Fibroblast of lung (primary cell): Measurements from ENCODE around the gene RALGPS2. TPM values are rescaled to one million over a fixed set of nuclear protein-coding genes. Genes with fewer than 3 reads are reported as not detected.
"Not testable (repeated sequence)": the region's sequence is repeated elsewhere in the genome, so short reads cannot be mapped to it uniquely, and the experiment has no call there.

Experiments
- DNase-seq, 2 donors: peaks; one replicate each; pipeline versions ENCODE4 v3.0.0 to v3.0.0-alpha.2; 2010; ENCODE audit warnings: low read depth in 2 of 2
- H2AFZ ChIP-seq: 2 replicates; pipeline ENCODE4 v1.5.1; 2012; ENCODE audit warnings: low read length, control low read depth, inconsistent platforms
- H3K27ac ChIP-seq: 2 replicates; pipeline ENCODE4 v1.5.1; 2011; ENCODE audit warnings: low read length, control low read depth; ENCODE audit not compliant: insufficient read depth
- H3K27me3 ChIP-seq: 2 replicates; pipeline ENCODE4 v1.5.1; 2011; ENCODE audit warnings: mild to moderate bottlenecking, low read length; ENCODE audit not compliant: control insufficient read depth, insufficient read depth
- H3K36me3 ChIP-seq: 2 replicates; pipeline ENCODE4 v1.5.1; 2011; ENCODE audit warnings: low read length; ENCODE audit not compliant: control insufficient read depth, insufficient read depth
- H3K4me1 ChIP-seq: 2 replicates; pipeline ENCODE4 v1.5.1; 2011; ENCODE audit warnings: low read length; ENCODE audit not compliant: control insufficient read depth, insufficient read depth; ENCODE audit errors: extremely low read depth
- H3K4me2 ChIP-seq: 2 replicates; pipeline ENCODE4 v1.5.1; 2011; ENCODE audit warnings: low read length, control low read depth; ENCODE audit not compliant: insufficient read depth; ENCODE audit errors: extremely low read depth
- H3K4me3 ChIP-seq, 4 experiments: fragments of 200-600 bp in 1 of 4; sonication (generic) in 1 of 4; replicated peaks in 1 of 4; 2 replicates each; pipeline ENCODE4 v1.5.1; 2011 to 2016; ENCODE audit warnings: low read length in 4 of 4, low read depth in 3 of 4, mild to moderate bottlenecking in 3 of 4, control low read depth in 2 of 4, inconsistent platforms in 1 of 4, mixed read lengths in 1 of 4; ENCODE audit not compliant: insufficient read depth in 1 of 4; ENCODE audit errors: control extremely low read depth in 1 of 4
- H3K79me2 ChIP-seq: 2 replicates; pipeline ENCODE4 v1.5.1; 2012; ENCODE audit warnings: mild to moderate bottlenecking, low read length, inconsistent platforms; ENCODE audit not compliant: control insufficient read depth, insufficient read depth
- H3K9ac ChIP-seq: 2 replicates; pipeline ENCODE4 v1.5.1; 2011; ENCODE audit warnings: mild to moderate bottlenecking, low read length, control low read depth; ENCODE audit not compliant: insufficient read depth
- H3K9me3 ChIP-seq: 2 replicates; pipeline ENCODE4 v1.5.1; 2012; ENCODE audit warnings: low read depth, low read length; ENCODE audit not compliant: control insufficient read depth, insufficient read depth
- H4K20me1 ChIP-seq: 2 replicates; pipeline ENCODE4 v1.5.1; 2011; ENCODE audit warnings: low read length; ENCODE audit not compliant: control insufficient read depth, insufficient read depth; ENCODE audit errors: extremely low read depth
- CTCF ChIP-seq, 2 donors: IDR thresholded peaks in 1 of 2; conservative IDR thresholded peaks in 1 of 2; 1 replicate in 1 of 2; 2 replicates in 1 of 2; pipeline ENCODE4 v1.5.1; 2011 to 2012; ENCODE audit warnings: low read length in 2 of 2, control low read depth in 1 of 2, inconsistent platforms in 1 of 2, low read depth in 1 of 2, mild to moderate bottlenecking in 1 of 2
- EZH2 ChIP-seq: IDR thresholded peaks from 2 replicates; pipeline ENCODE4 v1.5.1; 2012; ENCODE audit warnings: low read length, control low read depth, mild to moderate bottlenecking; ENCODE audit errors: missing control alignments
- polyA plus RNA-seq, 2 donors: library from polyadenylated mRNA; depleted of rRNA in 1 of 2; stranded (reverse) in 1 of 2; unstranded in 1 of 2; fragments of >200 nt; gene quantifications; 2 replicates each; pipeline ENCODE4 v1.2.1, GENCODE V29; 2011 to 2012; ENCODE audit warnings: missing spikeins in 1 of 2
- total RNA-seq: library from RNA; depleted of rRNA; stranded (reverse); fragments of >200 nt; gene quantifications from 2 replicates; pipeline ENCODE4 v1.2.1, GENCODE V29; 2014

Gene RALGPS2
- total and polyA plus RNA-seq, 2 donors (not counting 1 experiment from before 2014, with no cell fraction given) = 53.8 to 69.7 TPM

DNA sequence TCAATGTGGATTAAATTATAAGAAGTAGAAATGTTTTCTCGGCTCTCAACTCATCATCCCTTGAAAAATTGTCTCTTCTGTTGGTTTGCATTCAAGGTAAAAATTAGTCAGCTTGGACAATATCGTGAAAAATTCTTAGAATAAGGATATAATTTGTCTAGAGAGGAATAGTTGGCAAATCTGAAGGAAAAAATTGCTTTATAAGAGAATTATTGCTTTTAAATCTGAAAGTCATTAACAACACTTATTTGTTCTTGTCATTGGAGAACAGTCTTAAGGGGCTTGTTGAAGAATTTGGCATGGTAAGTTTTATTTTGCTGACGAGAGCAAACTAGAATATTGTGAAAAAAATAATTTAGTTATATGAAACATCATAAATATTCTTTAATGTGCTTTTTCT lies 119.4 kb downstream of the RALGPS2 start:
- Histone ChIP-seq H3K9me3 (no peaks in the 10 kb centered on the region), H3K4me2 (no peak overlapping the region), H2AFZ (no peak overlapping the region)

GRCh38 chr1:178846306-178846705 lies 121.3 kb downstream of the RALGPS2 start:
- TF ChIP-seq CTCF (conservative IDR thresholded peaks at IDR 0.05 in 1 of 2, IDR thresholded peaks at IDR 0.05 in 1 of 2; ENCODE audit: low read depth in 1 of 2, low read length in 2 of 2) (no peak), EZH2 (no peak)
- H2AFZ ChIP-seq = no peak overlapping the region
- no peaks in the 10 kb centered on the region for H4K20me1 ChIP-seq
- H3K27me3 ChIP-seq = no peaks in the 10 kb centered on the region
- no peak overlapping the region for H3K9ac ChIP-seq
- H3K4me1 ChIP-seq = peaks cover 2% of the 10 kb centered on the region
- H3K36me3 ChIP-seq = no peaks in the 10 kb centered on the region
- H3K9me3 ChIP-seq = no peaks in the 10 kb centered on the region
- H3K27ac ChIP-seq = no peak overlapping the region
- H3K4me2 ChIP-seq = no peak overlapping the region
- H3K79me2 ChIP-seq = no peaks in the 10 kb centered on the region
- H3K4me3 ChIP-seq = no peak overlapping the region
- DNase-seq = no peak

More for the DNA sequence above, 119.4 kb downstream of the RALGPS2 start:
- H3K27ac ChIP-seq = no peak overlapping the region
- H3K9ac ChIP-seq = no peak overlapping the region
- H3K36me3 ChIP-seq = no peaks in the 10 kb centered on the region
- H3K4me1 ChIP-seq = peaks cover 2% of the 10 kb centered on the region
- no peaks in the 10 kb centered on the region for H3K79me2 ChIP-seq
- DNase-seq = no peak
- H4K20me1 ChIP-seq = no peaks in the 10 kb centered on the region
- TF ChIP-seq EZH2 (no peak), CTCF (conservative IDR thresholded peaks at IDR 0.05 in 1 of 2, IDR thresholded peaks at IDR 0.05 in 1 of 2; ENCODE audit: low read depth in 1 of 2, low read length in 2 of 2) (no peak)
- no peaks in the 10 kb centered on the region for H3K27me3 ChIP-seq
- no peak overlapping the region for H3K4me3 ChIP-seq

DNA sequence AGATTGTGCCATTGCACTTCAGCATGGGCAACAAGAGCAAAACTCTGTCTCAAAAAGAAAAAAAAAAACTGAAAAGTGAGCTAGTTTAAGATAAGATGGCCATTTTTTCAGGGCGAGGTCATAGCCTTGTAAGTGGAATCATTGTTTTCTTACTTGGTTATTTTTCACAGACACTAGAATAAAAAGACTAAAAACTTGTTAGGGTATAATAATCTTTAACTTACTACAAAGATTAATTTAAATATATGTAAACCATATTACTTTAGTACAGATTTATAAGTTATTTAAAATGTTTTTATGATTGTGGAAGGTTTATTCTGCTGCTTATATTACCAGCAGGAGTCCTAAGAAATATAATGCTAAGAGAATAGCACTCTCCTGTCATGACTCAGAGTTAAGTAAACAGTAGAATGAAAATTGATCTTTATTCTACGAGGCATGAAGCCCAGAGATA lies 122.4 kb downstream of the RALGPS2 start:
- DNase-seq = peak; percentile 68 to 84
- Histone ChIP-seq H3K27ac (no peak overlapping the region), H2AFZ (no peak overlapping the region), H3K4me3 (no peak overlapping the region), H4K20me1 (no peaks in the 10 kb centered on the region), H3K9me3 (no peaks in the 10 kb centered on the region), H3K36me3 (no peaks in the 10 kb centered on the region), H3K4me1 (peaks cover 2% of the 10 kb centered on the region), H3K4me2 (peak overlapping the region; percentile 44), H3K79me2 (no peaks in the 10 kb centered on the region), H3K9ac (no peak overlapping the region), H3K27me3 (no peaks in the 10 kb centered on the region)
- TF ChIP-seq EZH2 (no peak), CTCF (conservative IDR thresholded peaks at IDR 0.05 in 1 of 2, IDR thresholded peaks at IDR 0.05 in 1 of 2; ENCODE audit: low read depth in 1 of 2, low read length in 2 of 2) (no peak)

DNA sequence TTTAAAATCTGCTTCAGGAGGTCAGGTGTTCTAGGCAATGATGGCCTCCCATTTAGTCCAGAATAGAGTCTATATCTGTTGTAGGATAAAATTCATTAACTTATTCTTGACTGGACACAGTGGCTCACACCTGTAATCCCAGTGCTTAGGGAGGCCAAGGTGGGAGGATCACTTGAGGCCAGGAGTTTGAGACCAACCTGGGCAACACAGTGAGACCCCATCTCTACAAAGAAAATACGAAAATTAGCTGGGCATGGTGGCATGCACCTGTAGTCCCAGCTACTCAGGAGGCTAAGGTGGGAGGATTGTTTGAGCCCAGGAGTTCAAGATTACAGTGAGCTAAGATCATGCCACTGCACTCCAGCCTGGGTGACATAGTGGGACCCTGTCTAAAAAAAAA lies 122.9 kb downstream of the RALGPS2 start:
- not testable (repeated sequence) for H3K4me3 ChIP-seq, H4K20me1 ChIP-seq, H3K27me3 ChIP-seq, H3K9ac ChIP-seq, H2AFZ ChIP-seq, H3K79me2 ChIP-seq, H3K27ac ChIP-seq, H3K4me1 ChIP-seq, H3K9me3 ChIP-seq, DNase-seq, H3K4me2 ChIP-seq, H3K36me3 ChIP-seq
